ENCODE measurements around the gene TMEM164.

TMEM164 gene

GRCh38 chrX:110006161-110006560 lies 3.2 kb downstream of the TMEM164 start:
- no peak overlapping the region for H4K5ac ChIP-seq (ENCODE audit: low read length)
- H2BK15ac ChIP-seq (replicated peaks; ENCODE audit: low read depth): no peak overlapping the region
- no peak overlapping the region for H4K8ac ChIP-seq (ENCODE audit: low read depth, low read length)
- H3K23ac ChIP-seq (ENCODE audit: low read length): no peak overlapping the region
- H3K36me3 ChIP-seq (ENCODE audit: control insufficient read depth, insufficient read depth, low read length): no peaks in the 10 kb centered on the region
- H3K4ac ChIP-seq (ENCODE audit: low read depth, low read length): no peak overlapping the region
- H3K79me2 ChIP-seq (ENCODE audit: control insufficient read depth, insufficient read depth, low read length): no peaks in the 10 kb centered on the region
- no CpG with 5 or more reads among the region's 2 CpGs for WGBS (ENCODE audit: extremely low coverage, insufficient coverage, low lambda C conversion rate)
- H3K79me1 ChIP-seq (ENCODE audit: low read length): no peaks in the 10 kb centered on the region
- H3K18ac ChIP-seq (ENCODE audit: low read length): no peak overlapping the region
- no peaks in the 10 kb centered on the region for H3K27me3 ChIP-seq (ENCODE audit: insufficient read depth, low read length, poor library complexity)
- H3K4me2 ChIP-seq (ENCODE audit: low read length): no peak overlapping the region
- DNase-seq: no peak
- no peak overlapping the region for H3K4me3 ChIP-seq (ENCODE audit: low read length)
- no peak overlapping the region for H2BK120ac ChIP-seq (ENCODE audit: low read depth, low read length)
- H2AK5ac ChIP-seq (ENCODE audit: low read length): no peak overlapping the region
- H3K27ac ChIP-seq (ENCODE audit: low read depth, low read length): no peak overlapping the region
- H3K56ac ChIP-seq (ENCODE audit: low read length): no peak overlapping the region
- H2BK5ac ChIP-seq (ENCODE audit: low read length): no peak overlapping the region
- no peak overlapping the region for H3K9ac ChIP-seq (ENCODE audit: low read length)
- no peaks in the 10 kb centered on the region for H3K4me1 ChIP-seq (ENCODE audit: control insufficient read depth, low read depth, low read length)

GRCh38 chrX:110006821-110007375 lies 4.0 kb downstream of the TMEM164 start:
- H3K4ac ChIP-seq (ENCODE audit: low read depth, low read length): no peak overlapping the region
- DNase-seq: no peak
- H3K27me3 ChIP-seq (ENCODE audit: insufficient read depth, low read length, poor library complexity): no peaks in the 10 kb centered on the region
- no peak overlapping the region for H3K23ac ChIP-seq (ENCODE audit: low read length)
- no peaks in the 10 kb centered on the region for H3K4me1 ChIP-seq (ENCODE audit: control insufficient read depth, low read depth, low read length)
- no peaks in the 10 kb centered on the region for H3K36me3 ChIP-seq (ENCODE audit: control insufficient read depth, insufficient read depth, low read length)
- no peak overlapping the region for H3K9ac ChIP-seq (ENCODE audit: low read length)
- H3K4me3 ChIP-seq (ENCODE audit: low read length): no peak overlapping the region
- no peak overlapping the region for H2BK15ac ChIP-seq (replicated peaks; ENCODE audit: low read depth)
- no peaks in the 10 kb centered on the region for H3K79me1 ChIP-seq (ENCODE audit: low read length)
- H2AK5ac ChIP-seq (ENCODE audit: low read length): no peak overlapping the region
- no peak overlapping the region for H3K56ac ChIP-seq (ENCODE audit: low read length)
- no CpG with 5 or more reads among the region's 3 CpGs for WGBS (ENCODE audit: extremely low coverage, insufficient coverage, low lambda C conversion rate)
- no peak overlapping the region for H3K4me2 ChIP-seq (ENCODE audit: low read length)
- no peak overlapping the region for H2BK5ac ChIP-seq (ENCODE audit: low read length)
- no peak overlapping the region for H2BK120ac ChIP-seq (ENCODE audit: low read depth, low read length)
- no peak overlapping the region for H3K18ac ChIP-seq (ENCODE audit: low read length)
- no peak overlapping the region for H4K8ac ChIP-seq (ENCODE audit: low read depth, low read length)
- H3K79me2 ChIP-seq (ENCODE audit: control insufficient read depth, insufficient read depth, low read length): no peaks in the 10 kb centered on the region
- H4K5ac ChIP-seq (ENCODE audit: low read length): no peak overlapping the region
- no peak overlapping the region for H3K27ac ChIP-seq (ENCODE audit: low read depth, low read length)

- no peak overlapping the region for H3K27ac ChIP-seq (ENCODE audit: low read depth, low read length)
- no peak overlapping the region for H3K56ac ChIP-seq (ENCODE audit: low read length)
- H3K4me2 ChIP-seq (ENCODE audit: low read length): no peak overlapping the region
- no peak overlapping the region for H3K9ac ChIP-seq (ENCODE audit: low read length)
- H3K27me3 ChIP-seq (ENCODE audit: insufficient read depth, low read length, poor library complexity): no peaks in the 10 kb centered on the region
- no peak overlapping the region for H4K5ac ChIP-seq (ENCODE audit: low read length)
- no peaks in the 10 kb centered on the region for H3K79me1 ChIP-seq (ENCODE audit: low read length)
- no peak for DNase-seq
- no CpG with 5 or more reads among the region's 3 CpGs for WGBS (ENCODE audit: extremely low coverage, insufficient coverage, low lambda C conversion rate)
- H3K79me2 ChIP-seq (ENCODE audit: control insufficient read depth, insufficient read depth, low read length): no peaks in the 10 kb centered on the region
- no peak overlapping the region for H3K4me3 ChIP-seq (ENCODE audit: low read length)
- H3K4me1 ChIP-seq (ENCODE audit: control insufficient read depth, low read depth, low read length): no peaks in the 10 kb centered on the region
- no peak overlapping the region for H2AK5ac ChIP-seq (ENCODE audit: low read length)
- H2BK120ac ChIP-seq (ENCODE audit: low read depth, low read length): no peak overlapping the region
- no peak overlapping the region for H2BK5ac ChIP-seq (ENCODE audit: low read length)
- no peak overlapping the region for H3K18ac ChIP-seq (ENCODE audit: low read length)
- H4K8ac ChIP-seq (ENCODE audit: low read depth, low read length): no peak overlapping the region
- no peak overlapping the region for H3K4ac ChIP-seq (ENCODE audit: low read depth, low read length)
- H3K23ac ChIP-seq (ENCODE audit: low read length): no peak overlapping the region
- H2BK15ac ChIP-seq (replicated peaks; ENCODE audit: low read depth): no peak overlapping the region
- H3K36me3 ChIP-seq (ENCODE audit: control insufficient read depth, insufficient read depth, low read length): no peaks in the 10 kb centered on the region
Observed at GRCh38 chrX:110008011-110008635, 5.2 kb downstream of the TMEM164 start.

- no CpG with 5 or more reads among the region's 3 CpGs for WGBS (ENCODE audit: extremely low coverage, insufficient coverage, low lambda C conversion rate)
- Histone ChIP-seq H3K9ac (ENCODE audit: low read length) (no peak overlapping the region), H2BK120ac (ENCODE audit: low read depth, low read length) (no peak overlapping the region), H3K79me2 (ENCODE audit: control insufficient read depth, insufficient read depth, low read length) (no peaks in the 10 kb centered on the region), H4K8ac (ENCODE audit: low read depth, low read length) (no peak overlapping the region), H2BK15ac (replicated peaks; ENCODE audit: low read depth) (no peak overlapping the region), H3K23ac (ENCODE audit: low read length) (no peak overlapping the region), H3K18ac (ENCODE audit: low read length) (no peak overlapping the region), H3K27me3 (ENCODE audit: insufficient read depth, low read length, poor library complexity) (no peaks in the 10 kb centered on the region), H4K5ac (ENCODE audit: low read length) (no peak overlapping the region), H3K36me3 (ENCODE audit: control insufficient read depth, insufficient read depth, low read length) (no peaks in the 10 kb centered on the region), H3K79me1 (ENCODE audit: low read length) (no peaks in the 10 kb centered on the region), H3K27ac (ENCODE audit: low read depth, low read length) (no peak overlapping the region), H3K4ac (ENCODE audit: low read depth, low read length) (no peak overlapping the region), H3K4me2 (ENCODE audit: low read length) (no peak overlapping the region), H3K56ac (ENCODE audit: low read length) (no peak overlapping the region), H3K4me1 (ENCODE audit: control insufficient read depth, low read depth, low read length) (no peaks in the 10 kb centered on the region), H3K4me3 (ENCODE audit: low read length) (no peak overlapping the region), H2BK5ac (ENCODE audit: low read length) (no peak overlapping the region), H2AK5ac (ENCODE audit: low read length) (no peak overlapping the region)
- no peak for DNase-seq
Observed at GRCh38 chrX:110012818-110013485, 10.0 kb downstream of the TMEM164 start.

- Histone ChIP-seq H3K56ac (ENCODE audit: low read length) (no peak overlapping the region), H3K9ac (ENCODE audit: low read length) (no peak overlapping the region), H3K4me3 (ENCODE audit: low read length) (no peak overlapping the region), H3K36me3 (ENCODE audit: control insufficient read depth, insufficient read depth, low read length) (no peaks in the 10 kb centered on the region), H2AK5ac (ENCODE audit: low read length) (no peak overlapping the region), H3K4me1 (ENCODE audit: control insufficient read depth, low read depth, low read length) (no peaks in the 10 kb centered on the region), H3K4me2 (ENCODE audit: low read length) (no peak overlapping the region), H2BK5ac (ENCODE audit: low read length) (no peak overlapping the region), H2BK15ac (replicated peaks; ENCODE audit: low read depth) (no peak overlapping the region), H3K4ac (ENCODE audit: low read depth, low read length) (no peak overlapping the region), H3K79me2 (ENCODE audit: control insufficient read depth, insufficient read depth, low read length) (no peaks in the 10 kb centered on the region), H2BK120ac (ENCODE audit: low read depth, low read length) (no peak overlapping the region), H3K79me1 (ENCODE audit: low read length) (no peaks in the 10 kb centered on the region), H3K23ac (ENCODE audit: low read length) (no peak overlapping the region), H3K27ac (ENCODE audit: low read depth, low read length) (no peak overlapping the region), H4K8ac (ENCODE audit: low read depth, low read length) (no peak overlapping the region), H4K5ac (ENCODE audit: low read length) (no peak overlapping the region), H3K18ac (ENCODE audit: low read length) (no peak overlapping the region), H3K27me3 (ENCODE audit: insufficient read depth, low read length, poor library complexity) (no peaks in the 10 kb centered on the region)
- no CpG with 5 or more reads among the region's 4 CpGs for WGBS (ENCODE audit: extremely low coverage, insufficient coverage, low lambda C conversion rate)
- no peak for DNase-seq
Observed at GRCh38 chrX:110013968-110014367, 11.1 kb downstream of the TMEM164 start.
